HEK293T (cell line): ENCODE data around the gene RPS2.

ENCODE experiments used
- CTCF ChIA-PET: fragments of 350-600 bp; formaldehyde crosslinking; extraction: SDS; loops from one replicate; lab custom pipeline; 2021; ENCODE audit warnings: antibody characterized with exemption, inconsistent platforms; lab: Yijun Ruan, JAX
- POLR2A ChIA-PET: fragments of 350-600 bp; formaldehyde crosslinking; extraction: SDS; loops from one replicate; lab custom pipeline; 2020; ENCODE audit warnings: antibody characterized with exemption, inconsistent platforms; lab: Yijun Ruan, JAX
- DNase-seq: peaks from one replicate; pipeline ENCODE4 v3.0.0; 2012; ENCODE audit warnings: mixed read lengths; ENCODE audit errors: extremely low spot score
- ARNT ChIP-seq: fragments of 450-650 bp; IDR thresholded peaks from 2 replicates; pipeline ENCODE4 v1.6.1; 2017; ENCODE audit warnings: mild to moderate bottlenecking
- BHLHE40 ChIP-seq: fragments of 450-650 bp; IDR thresholded peaks from 2 replicates; pipeline ENCODE4 v1.6.1; 2016; ENCODE audit warnings: mild to moderate bottlenecking, moderate library complexity, borderline replicate concordance
- CTBP1 ChIP-seq: fragments of 450-650 bp; IDR thresholded peaks from 2 replicates; pipeline ENCODE4 v1.6.1; 2016; ENCODE audit warnings: borderline replicate concordance
- ELF4 ChIP-seq: fragments of 450-650 bp; IDR thresholded peaks from 2 replicates; pipeline ENCODE4 v1.6.1; 2017; ENCODE audit warnings: antibody characterized with exemption
- FOXA1 ChIP-seq: fragments of 450-650 bp; IDR thresholded peaks from 2 replicates; pipeline ENCODE4 v1.6.1; 2016; ENCODE audit warnings: mild to moderate bottlenecking
- FOXK2 ChIP-seq: fragments of 450-650 bp; IDR thresholded peaks from 2 replicates; pipeline ENCODE4 v1.6.1; 2016; ENCODE audit warnings: mild to moderate bottlenecking
- FOXM1 ChIP-seq: fragments of 450-650 bp; IDR thresholded peaks from 2 replicates; pipeline ENCODE4 v1.6.1; 2017; ENCODE audit warnings: mild to moderate bottlenecking, borderline replicate concordance
- HDGF ChIP-seq: fragments of 450-650 bp; IDR thresholded peaks from 2 replicates; pipeline ENCODE4 v1.6.1; 2017; ENCODE audit warnings: antibody characterized with exemption, borderline replicate concordance
- L3MBTL2 ChIP-seq: fragments of 450-650 bp; conservative IDR thresholded peaks from 2 replicates; pipeline ENCODE4 v1.6.1; 2016; ENCODE audit warnings: mild to moderate bottlenecking
- LEF1 ChIP-seq: fragments of 450-650 bp; IDR thresholded peaks from 2 replicates; pipeline ENCODE4 v1.6.1; 2017; ENCODE audit warnings: mild to moderate bottlenecking, borderline replicate concordance
- NFRKB ChIP-seq: fragments of 450-650 bp; IDR thresholded peaks from 2 replicates; pipeline ENCODE4 v1.6.1; 2016; ENCODE audit warnings: mild to moderate bottlenecking, moderate library complexity
- SP1 ChIP-seq: fragments of 450-650 bp; IDR thresholded peaks from 2 replicates; pipeline ENCODE4 v1.6.1; 2017
- SUZ12 ChIP-seq: fragments of 450-650 bp; IDR thresholded peaks from 2 replicates; pipeline ENCODE4 v1.6.1; 2016; ENCODE audit warnings: mild to moderate bottlenecking
- TARDBP ChIP-seq: fragments of 450-650 bp; IDR thresholded peaks from 2 replicates; pipeline ENCODE4 v1.6.1; 2016
- ZNF384 ChIP-seq: fragments of 450-650 bp; IDR thresholded peaks from 2 replicates; pipeline ENCODE4 v1.6.1; 2016
- TF ChIP-seq, protein P1 (sequence below): fragments of 450-650 bp; IDR thresholded peaks from 2 replicates; pipeline ENCODE4 v1.6.1; 2016

RPS2 gene

DNA sequence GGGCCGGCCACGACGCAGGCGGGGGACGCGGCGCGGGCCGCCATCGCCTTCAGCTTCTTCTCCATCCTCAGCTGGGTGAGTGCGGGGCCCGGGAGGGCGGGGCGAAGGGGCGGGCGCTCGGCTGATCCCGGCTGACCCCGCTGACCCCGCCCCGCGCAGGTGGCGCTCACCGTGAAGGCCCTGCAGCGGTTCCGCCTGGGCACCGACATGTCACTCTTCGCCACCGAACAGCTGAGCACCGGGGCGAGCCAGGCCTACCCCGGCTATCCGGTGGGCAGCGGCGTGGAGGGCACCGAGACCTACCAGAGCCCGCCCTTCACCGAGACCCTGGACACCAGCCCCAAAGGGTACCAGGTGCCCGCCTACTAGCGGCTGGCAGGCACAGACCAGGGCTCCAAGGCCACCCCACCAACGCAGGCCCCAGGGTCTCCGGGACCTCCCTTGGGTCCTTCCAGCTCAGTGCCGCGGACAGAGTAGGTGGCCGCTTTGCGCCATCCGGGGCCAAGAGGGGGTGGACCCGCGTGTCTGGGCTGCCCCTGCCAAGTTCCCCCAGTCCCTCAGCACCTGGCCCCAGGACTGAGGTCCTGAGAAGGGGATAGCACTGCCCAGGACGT lies 28.2 kb upstream of the RPS2 start:
- DNase-seq: no peak
- TF ChIP-seq ARNT: no peak
- no peak for TF ChIP-seq BHLHE40
- no peak for TF ChIP-seq ELF4
- no peak for TF ChIP-seq L3MBTL2
- TF ChIP-seq LEF1: no peak
- TF ChIP-seq FOXM1: no peak
- TF ChIP-seq, protein P1, sequence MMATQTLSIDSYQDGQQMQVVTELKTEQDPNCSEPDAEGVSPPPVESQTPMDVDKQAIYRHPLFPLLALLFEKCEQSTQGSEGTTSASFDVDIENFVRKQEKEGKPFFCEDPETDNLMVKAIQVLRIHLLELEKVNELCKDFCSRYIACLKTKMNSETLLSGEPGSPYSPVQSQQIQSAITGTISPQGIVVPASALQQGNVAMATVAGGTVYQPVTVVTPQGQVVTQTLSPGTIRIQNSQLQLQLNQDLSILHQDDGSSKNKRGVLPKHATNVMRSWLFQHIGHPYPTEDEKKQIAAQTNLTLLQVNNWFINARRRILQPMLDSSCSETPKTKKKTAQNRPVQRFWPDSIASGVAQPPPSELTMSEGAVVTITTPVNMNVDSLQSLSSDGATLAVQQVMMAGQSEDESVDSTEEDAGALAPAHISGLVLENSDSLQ: no peak
- TF ChIP-seq FOXK2: no peak
- TF ChIP-seq NFRKB: no peak
- no peak for TF ChIP-seq CTBP1
- no peak for TF ChIP-seq ZNF384
- no peak for TF ChIP-seq HDGF
- TF ChIP-seq FOXA1: no peak
- ChIA-PET POLR2A (interaction anchor here (1.5 to 3.3 kb wide), 2 partner anchors 15 to 28 kb away, joined by 6 to 15 read pairs; partner anchors contain the start of gene RPS2), CTCF (interaction anchor here (0.9 to 3.6 kb wide), 2 partner anchors 11 to 24 kb away, joined by 3 to 13 read pairs; no protein-coding TSS in a partner anchor)

GRCh38 chr16:1991948-1992703 lies 27.5 kb upstream of the RPS2 start:
- DNase-seq: peak; percentile 98
- POLR2A ChIA-PET: interaction anchor here (1.5 to 3.3 kb wide), 2 partner anchors 16 to 27 kb away, joined by 6 to 15 read pairs; partner anchors contain the start of gene RPS2
- TF ChIP-seq ELF4 (no peak), ZNF384 (no peak), LEF1 (no peak; the same call in 1 of the 2 replicates), NFRKB (no peak), HDGF (no peak), SP1 (no peak), FOXM1 (no peak), L3MBTL2 (peak; percentile 66)
- CTCF ChIA-PET: interaction anchor here (0.9 kb wide), 1 partner anchor 24 kb away, joined by 3 read pairs; no protein-coding TSS in a partner anchor

- DNase-seq: no peak
- ChIA-PET POLR2A (interaction anchor here (0.6 to 3.3 kb wide), 2 partner anchors 16 to 27 kb away, joined by 3 to 15 read pairs; partner anchors contain the start of gene RPS2), CTCF (no interaction called here)
- TF ChIP-seq ZNF384: no peak
- no peak for TF ChIP-seq FOXA1
- no peak for TF ChIP-seq TARDBP
- TF ChIP-seq FOXK2: no peak
- no peak for TF ChIP-seq FOXM1
- no peak for TF ChIP-seq NFRKB
- TF ChIP-seq, protein P1: no peak
- no peak for TF ChIP-seq HDGF
- no peak for TF ChIP-seq ARNT
Measured at GRCh38 chr16:1991588-1991947, 26.9 kb upstream of the RPS2 start.

- no peak for TF ChIP-seq HDGF
- TF ChIP-seq FOXA1: no peak
- no peak for TF ChIP-seq NFRKB
- TF ChIP-seq ARNT: no peak
- TF ChIP-seq BHLHE40: no peak
- TF ChIP-seq FOXM1: no peak
- no peak for TF ChIP-seq SUZ12
- TF ChIP-seq, protein P1: no peak
- POLR2A ChIA-PET: interaction anchor here (0.6 to 3.3 kb wide), 3 partner anchors 16 to 28 kb away, joined by 3 to 15 read pairs (median 4); partner anchors contain the start of gene RPS2
- DNase-seq: no peak
- CTCF ChIA-PET: no interaction called here
Measured at GRCh38 chr16:1991135-1991551, 26.5 kb upstream of the RPS2 start.

DNA sequence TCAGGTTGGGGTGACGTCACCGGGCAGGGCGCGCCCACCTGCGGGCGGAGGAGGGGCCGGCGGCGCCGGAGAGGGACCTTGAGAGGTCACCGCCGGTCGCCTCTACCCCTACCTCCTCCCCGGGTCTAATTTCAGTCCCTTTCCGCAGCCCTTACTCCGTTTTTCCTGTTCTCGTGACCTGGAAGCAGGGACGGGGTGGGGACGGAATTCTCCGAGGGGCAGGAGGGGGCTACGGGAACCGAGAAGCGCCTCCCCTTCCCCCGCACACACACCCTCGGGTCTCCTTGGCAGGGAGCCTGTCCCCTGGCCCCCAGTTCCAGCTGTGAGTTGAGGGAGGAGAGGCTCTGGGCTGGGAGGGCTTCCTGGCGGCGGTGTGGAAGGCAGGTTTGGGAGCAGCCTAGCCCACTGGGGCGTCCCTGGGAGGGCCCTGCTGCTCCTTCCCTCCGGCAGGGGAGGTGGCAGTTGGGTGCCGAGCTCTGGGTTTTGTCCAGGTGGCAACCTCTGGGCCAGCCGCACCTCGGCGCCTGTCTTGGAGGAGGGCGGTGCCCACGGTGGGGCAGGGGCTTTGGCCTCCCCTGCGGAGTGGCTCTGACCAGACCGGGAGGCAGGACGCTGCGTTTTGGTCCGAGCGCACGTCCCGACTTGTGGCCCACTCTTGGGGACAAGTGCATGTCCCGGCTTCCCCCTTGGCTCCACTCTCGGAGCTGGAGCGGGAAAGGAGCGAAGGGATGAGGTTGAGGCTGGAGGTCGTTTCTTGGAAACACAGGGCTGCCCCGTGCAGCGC lies 25.9 kb upstream of the RPS2 start:
- CTCF ChIA-PET: no interaction called here
- DNase-seq: no peak
- POLR2A ChIA-PET: interaction anchor here (1.0 to 3.3 kb wide), 2 partner anchors 26 to 27 kb away, joined by 4 to 15 read pairs; partner anchors contain the start of gene RPS2
- no peak for TF ChIP-seq ELF4
- TF ChIP-seq HDGF: no peak
- no peak for TF ChIP-seq SUZ12
- TF ChIP-seq LEF1: no peak
- no peak for TF ChIP-seq L3MBTL2
- TF ChIP-seq FOXK2: no peak
- no peak for TF ChIP-seq FOXA1
- TF ChIP-seq ARNT: no peak
- TF ChIP-seq BHLHE40: no peak

DNA sequence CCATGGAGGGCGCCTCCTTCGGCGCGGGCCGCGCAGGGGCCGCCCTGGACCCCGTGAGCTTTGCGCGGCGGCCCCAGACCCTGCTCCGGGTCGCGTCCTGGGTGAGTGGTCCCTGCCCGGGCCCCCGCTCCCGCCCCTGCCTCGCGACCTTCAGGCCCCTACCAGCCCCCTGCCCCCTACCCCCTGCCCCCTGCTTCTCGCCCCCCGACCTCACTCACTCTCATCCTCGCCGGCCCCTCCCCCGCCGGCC lies 25.4 kb upstream of the RPS2 start:
- CTCF ChIA-PET: no interaction called here
- DNase-seq: no peak
- no peak for TF ChIP-seq HDGF
- no peak for TF ChIP-seq CTBP1
- TF ChIP-seq TARDBP: no peak
- no peak for TF ChIP-seq ELF4
- TF ChIP-seq L3MBTL2: no peak
- TF ChIP-seq FOXK2: no peak
- TF ChIP-seq SUZ12: no peak
- TF ChIP-seq SP1: no peak
- TF ChIP-seq NFRKB: no peak
- POLR2A ChIA-PET: interaction anchor here (1.0 to 3.3 kb wide), 2 partner anchors 25 to 27 kb away, joined by 4 to 15 read pairs; partner anchors contain the start of gene RPS2
